ENCODE data around the gene RNF217. TPM values are rescaled to one million over a fixed set of nuclear protein-coding genes. Genes with fewer than 3 reads are reported as not detected.
"Not testable (repeated sequence)": the region's sequence is repeated elsewhere in the genome, so short reads cannot be mapped to it uniquely, and the experiment has no call there.

The RNF217 gene
- total RNA-seq, 1 donor from 2014 or later = 21.8 TPM

DNA sequence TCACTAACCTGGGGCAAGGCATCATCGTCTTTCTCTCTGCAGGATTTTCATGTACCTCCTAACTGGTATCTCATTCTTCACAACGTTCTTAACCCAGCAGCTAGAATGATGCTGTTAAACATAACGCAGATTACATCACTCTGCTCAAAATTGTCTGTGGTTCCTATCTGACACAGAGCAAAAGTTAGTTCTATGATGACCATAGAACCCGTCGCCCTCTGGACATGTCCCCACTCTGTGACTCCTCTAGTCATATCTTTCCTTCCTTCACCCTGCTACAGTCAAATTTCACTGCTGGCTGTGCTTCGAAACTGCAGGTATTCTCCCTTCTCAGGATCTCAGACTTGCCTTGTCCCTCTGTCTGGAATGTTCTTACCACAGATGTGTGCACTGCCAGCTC, 103.9 kb downstream of the RNF217 start:
- ATAC-seq = no peak

DNA sequence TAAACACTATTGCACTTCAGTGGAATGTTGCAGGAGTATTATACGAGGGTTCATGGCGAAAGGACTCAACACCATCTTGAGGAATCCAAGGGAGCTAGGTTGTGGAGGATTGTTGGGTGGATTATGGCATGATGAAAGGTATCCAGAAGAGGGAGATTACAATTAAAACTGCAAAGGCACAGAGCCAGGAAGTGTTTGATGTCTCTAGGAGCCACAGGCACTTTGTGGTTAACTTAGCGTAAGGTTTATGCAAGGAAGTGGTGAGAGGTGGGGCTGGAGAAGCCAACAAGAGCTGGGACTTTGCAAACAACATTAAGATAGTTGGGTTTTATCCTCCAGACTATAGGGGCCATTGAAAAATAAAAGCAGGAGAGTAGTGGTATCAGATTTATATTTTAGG, 104.7 kb downstream of the RNF217 start:
- ATAC-seq = peak; percentile 51

DNA sequence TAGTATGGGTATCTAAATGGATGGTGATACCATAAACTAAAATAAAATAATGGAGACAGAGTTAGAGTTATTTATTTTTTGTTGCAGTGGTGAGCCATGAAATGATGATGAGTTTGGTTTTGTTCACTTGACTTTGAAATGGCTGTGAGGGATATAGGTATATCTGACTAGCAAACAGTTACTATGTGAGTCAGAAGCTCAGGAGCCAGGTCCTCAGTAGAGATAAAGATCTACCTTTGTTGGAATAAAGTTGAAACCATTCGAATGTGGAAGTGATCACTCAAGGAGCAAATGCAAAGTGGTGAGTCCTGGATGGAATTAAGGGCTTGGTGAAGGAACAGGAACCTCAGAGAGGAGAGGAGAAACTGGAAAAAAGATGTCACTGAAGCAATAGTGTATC, 105.3 kb downstream of the RNF217 start:
- no peak for ATAC-seq

DNA sequence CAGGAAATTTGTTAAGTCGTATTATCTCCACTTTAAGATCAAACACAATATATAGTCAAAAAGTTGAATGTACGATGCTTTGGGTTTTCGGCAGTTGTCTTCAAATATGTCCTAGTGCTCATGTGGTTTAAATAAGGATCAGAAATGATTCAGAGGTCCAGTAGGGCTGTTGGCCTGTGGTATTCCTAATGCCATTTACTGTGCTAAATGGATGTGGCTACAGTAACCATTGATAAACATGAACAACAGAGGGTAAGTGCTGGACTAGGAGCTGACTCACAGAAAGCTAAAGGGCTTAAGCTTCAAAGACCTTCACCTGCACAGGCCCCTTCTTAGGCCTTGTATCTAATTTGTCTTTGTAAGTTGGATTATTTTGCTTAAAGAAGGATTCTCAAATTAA, 110.8 kb downstream of the RNF217 start:
- ATAC-seq = no peak

DNA sequence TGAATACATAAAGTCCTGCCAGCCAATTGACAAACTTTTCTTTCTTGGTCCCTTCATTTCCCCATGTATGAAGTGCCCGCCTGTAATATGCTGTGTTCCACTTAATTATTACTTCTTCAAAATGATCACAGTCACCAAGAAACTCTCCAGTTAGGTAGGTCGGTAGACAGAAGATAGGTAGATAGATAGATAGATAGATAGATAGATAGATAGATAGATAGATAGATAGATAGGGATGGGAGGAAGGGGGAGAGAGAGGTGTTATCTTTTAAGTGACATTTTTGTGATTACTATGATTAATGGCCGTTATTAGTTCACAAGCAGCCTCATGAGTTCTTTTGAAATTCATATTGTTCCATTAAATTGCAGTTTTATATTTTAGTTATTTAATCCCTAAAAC, 111.9 kb downstream of the RNF217 start:
- ATAC-seq = no peak

DNA sequence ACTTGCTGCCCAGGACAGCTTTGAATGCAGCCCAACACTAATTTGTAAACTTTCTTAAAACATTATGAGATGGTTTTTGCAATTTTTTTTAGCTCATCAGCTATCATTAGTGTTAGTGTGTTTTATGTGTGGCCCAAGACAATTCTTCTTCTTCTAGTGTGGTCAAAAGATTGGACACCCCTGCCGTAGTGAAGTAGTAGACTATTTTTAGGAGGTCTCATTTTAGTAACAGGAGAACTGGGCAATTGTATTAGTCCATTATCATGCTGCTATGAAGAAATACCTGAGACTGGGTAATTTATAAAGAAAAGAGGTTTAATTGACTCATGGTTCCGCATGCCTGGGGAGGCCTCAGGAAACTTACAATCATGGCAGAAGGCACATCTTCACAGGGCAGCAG, 112.8 kb downstream of the RNF217 start:
- ATAC-seq = not testable (repeated sequence)

DNA sequence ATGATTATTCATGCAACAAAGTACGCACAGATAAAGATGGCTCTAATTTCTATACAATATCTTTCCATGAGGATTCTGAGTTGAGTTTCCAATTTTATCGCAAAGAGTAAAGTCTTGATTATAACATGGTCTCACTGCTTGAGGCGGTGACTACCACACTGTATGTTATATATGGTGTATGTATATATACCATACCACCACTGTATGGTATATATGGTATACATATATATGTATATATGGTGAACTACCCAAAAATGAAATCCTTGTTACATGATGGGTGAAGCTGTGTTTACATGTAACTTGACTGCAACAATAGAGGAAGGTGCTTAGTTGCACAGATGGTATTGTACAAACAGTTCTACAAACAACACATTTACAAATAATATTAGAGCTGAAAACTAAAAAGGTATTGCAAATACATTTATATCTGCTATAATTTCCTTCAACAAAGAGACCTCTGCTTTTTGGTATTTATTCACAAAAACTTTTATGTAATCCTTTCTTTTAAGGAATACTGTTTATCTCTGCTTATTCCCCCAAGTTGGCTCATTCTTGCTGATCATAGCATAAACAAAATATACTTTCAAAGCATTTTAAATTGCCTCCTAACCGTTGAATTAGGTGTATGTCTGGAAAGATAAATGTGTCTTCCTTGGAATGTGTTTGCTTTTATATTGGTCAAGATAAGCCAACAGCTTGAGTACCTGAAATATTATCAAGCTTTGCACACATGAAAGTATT, 113.7 kb downstream of the RNF217 start:
- ATAC-seq = no peak

DNA sequence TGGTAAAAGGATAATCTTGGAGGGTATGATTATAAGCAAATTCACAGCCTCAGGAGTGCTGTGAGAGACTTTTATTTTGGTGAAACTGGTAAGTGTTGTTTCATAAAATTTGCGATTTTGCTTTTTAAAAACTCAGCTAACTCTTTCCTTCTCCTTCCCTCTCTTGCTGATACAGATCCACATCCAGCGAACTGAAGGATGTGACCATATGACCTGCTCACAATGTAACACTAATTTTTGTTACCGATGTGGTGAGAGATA, 114.2 kb downstream of the RNF217 start:
- no peak for ATAC-seq

DNA sequence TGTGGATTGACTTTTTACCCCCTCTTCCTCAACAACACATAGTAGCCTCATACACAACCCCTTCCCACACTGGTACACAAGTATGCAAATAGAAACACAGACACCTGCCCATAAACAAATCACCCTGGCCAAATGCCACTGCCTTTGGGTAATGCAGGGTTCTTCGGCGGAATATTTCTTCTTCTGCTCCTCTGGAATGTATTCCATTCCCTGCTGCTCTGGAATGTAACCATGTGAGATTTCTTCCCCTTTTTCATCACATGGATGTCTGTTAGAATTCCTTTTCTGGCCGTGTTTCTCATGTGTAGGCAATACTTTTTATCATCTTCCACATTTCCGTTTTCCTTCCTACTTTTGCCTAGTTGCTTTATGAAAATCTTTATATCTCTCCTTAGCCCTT, 115.2 kb downstream of the RNF217 start:
- no peak for ATAC-seq

DNA sequence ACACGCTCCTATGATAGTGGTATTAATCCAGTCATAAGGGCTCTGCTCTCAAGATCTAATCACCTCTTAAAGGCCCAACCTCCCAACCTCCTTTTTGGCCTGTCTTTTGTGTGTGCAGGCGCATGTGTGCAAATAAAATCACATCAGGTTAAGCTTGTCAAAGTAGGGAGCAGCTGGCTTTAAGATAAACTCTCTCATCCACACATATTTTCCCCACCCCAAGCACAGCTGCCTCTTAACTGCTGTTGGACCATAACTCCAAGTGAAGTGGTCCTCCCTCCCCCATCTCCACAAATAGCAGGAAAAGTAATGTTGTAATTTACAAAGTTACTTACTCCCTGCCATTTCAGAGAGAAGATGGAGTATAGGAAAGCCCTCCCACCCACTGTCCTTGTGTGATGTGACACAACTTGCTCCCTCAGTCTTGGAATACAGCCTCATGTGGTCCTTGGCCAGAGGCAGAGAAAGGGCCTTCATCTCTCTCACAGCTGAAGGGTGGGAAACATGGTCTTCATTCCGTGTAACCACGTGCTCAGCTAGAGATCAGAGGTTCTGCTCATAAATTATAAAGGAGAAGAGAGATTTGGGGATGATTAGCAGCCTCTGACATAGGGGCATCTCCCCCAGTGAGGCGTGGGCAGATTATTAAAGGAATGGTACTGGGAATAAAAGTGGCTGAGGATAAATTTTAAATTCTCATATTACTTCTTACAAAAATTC, 116.5 kb downstream of the RNF217 start:
- no peak for ATAC-seq

DNA sequence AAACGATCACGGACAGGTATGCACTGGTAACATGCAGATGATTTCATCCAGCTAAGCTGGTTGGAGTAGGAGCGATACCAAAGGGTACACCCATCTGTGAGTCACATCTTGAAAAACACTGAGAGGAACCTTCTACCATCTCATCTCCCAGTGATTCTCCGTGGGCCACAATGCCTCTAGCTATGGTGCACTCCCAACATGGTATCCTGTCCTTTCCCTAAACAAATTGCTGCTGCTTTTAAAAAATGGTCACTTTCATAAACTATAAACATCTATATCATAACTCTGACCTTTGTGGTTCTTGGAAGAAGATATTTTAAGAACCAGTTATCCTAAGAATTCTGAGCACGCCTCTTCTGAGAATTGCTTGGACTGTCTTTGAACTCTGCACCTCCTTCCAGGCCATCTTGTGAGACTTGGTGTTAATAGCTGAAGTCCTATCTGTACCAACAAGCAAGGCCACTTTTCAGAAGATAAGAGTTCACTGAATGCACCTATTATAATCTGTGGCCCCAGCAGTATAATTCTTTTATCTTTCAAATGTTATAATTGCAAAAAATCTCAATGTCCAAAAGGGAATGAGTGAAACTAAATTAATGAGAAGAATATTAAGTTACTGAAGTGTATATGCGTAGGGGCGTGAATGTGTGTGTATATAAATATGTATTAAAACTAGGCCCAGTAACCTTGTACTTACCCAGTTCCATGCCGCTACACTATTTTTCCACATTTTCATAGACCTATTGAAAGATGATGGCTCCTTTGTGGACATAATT, 120.9 kb downstream of the RNF217 start:
- peak; percentile 92 for ATAC-seq

DNA sequence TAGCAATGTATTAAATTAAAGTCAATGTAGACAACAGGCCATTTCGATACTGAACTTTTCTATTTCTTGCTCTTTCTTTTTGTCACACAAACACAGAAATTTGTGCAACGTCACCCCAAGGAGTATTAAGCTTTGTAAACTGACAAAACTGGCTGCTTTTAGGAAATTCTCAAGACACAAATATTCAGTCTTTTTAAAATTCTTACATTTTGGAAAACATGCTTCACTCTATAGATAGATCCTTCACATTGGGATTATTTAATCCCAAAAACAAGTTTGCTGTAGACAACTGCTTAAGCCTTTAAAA, 121.4 kb downstream of the RNF217 start:
- no peak for ATAC-seq

DNA sequence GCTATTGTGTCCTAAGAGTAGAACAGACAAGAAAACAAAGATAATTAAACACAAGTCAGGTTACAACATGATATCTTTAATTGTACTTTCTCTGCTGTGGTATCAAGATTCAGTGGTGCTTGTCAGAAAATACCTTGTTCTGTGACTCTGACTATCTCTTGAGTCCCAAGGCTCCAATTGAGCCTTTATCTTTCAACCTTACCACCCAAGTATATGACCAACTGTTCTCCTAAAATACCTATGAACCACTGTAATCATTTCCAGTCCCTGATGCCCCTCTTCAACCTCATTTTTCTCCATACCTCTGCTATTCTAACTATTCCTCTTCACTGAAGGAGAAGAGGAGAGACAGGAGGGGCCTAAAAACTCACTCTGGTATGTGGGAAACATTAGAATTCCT, 124.5 kb downstream of the RNF217 start:
- no peak for ATAC-seq

DNA sequence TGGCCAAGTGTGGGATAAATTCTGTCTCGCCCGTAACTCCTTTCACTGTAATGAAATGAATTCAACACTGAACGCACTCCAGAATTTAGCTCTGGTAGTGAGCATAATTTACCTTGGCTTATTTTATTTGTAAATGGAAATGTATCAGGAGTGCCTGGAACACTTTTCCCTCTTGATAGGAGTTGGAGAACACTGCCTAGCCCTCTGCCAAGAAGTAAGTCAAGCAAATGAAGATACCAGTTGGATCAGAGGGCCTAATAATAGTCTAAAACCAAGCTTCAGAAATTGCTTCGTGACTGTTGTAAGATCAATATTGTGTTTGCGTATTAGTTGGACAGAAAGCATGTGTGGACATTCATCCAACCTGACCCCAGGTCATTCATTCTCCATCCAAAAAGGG, 126.7 kb downstream of the RNF217 start:
- ATAC-seq = no peak

DNA sequence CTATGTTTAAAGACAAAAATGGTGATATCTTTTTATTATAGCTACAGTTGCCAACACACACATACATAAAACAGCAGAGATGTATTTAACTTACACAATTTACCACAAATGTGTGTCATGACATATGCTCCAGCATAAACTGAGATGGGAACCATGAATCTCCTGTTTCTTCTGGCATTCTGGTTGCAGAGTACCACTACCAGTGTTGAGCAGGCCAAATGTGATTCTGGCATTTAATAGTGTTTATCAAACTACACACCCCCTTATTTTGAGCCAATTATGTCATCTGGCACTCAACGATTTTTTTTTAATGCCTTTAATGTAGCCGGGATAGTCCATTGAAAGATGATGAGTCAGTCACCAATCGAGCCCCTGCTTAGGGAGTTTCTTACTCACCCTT, 132.3 kb downstream of the RNF217 start:
- ATAC-seq = peak; percentile 8

DNA sequence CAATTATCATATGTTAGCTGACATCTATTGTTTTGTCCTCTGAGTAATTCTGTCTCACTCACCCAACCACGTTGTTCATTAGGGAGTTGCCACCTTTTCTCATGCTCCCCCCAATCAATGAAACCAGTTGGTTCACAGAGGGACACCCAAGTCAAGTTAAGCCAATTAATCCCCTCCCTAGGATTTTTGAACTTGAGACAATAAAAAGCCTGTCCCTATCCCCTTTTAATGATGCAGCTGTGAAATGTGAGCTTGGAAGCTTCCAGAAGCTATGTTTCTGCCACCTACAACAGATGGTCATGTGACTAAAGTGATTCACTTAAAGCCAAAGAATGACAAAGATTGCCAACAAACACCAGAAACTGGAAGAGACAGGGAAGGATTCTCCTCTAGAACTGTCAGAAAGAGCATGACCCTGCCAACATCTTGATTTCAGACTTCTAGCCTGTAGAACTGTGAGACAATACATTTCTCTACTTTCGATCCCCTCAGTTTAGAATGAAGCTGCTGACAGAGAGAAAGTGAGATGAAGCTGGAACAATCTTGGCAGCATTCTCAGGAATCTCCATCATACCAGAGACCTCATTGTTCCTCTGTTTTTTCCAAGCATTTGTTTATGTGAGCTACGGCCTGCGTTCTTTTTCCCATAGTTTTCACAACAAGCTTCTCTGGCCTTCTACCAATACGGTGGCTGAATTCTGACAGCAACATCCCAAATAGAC, 133.5 kb downstream of the RNF217 start:
- peak; percentile 61 for ATAC-seq

DNA sequence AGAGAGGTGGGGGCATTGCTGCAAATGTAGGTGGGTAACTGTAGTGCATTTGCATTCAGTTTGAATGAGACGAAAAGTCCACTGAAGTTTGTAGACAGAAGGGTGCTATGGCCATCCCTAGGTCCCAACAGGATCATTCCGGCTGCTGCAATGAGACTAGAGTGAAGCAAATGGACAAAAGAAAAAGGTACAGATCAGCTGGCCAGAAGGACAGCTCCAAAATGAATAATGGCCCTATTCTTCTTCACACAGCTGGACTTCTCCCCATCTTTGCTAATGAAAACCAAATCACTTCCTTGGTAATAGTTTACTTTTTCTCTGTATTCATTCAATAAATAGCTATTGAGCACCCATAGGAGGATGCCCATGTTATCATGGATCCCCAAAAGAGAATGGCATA, 134.9 kb downstream of the RNF217 start:
- no peak for ATAC-seq

DNA sequence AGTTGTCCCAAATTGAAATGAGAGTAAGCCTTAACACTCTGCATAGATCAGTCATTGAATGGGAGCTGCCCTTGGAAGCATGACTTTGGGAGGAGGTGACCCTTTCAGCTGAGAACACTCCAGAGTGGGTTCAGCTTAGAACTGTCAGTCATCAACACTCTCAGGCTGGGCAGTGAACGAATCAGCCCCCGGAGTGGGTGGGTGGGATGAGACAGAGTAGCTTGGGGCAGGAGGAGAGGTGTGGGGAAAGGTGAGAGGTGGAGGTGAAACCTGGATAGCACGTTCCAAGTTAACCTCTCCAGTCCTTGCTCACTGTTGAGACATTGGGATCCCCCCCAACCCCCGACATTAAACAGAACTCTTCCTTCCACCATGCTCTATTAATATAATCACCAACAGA, 136.0 kb downstream of the RNF217 start:
- no peak for ATAC-seq

DNA sequence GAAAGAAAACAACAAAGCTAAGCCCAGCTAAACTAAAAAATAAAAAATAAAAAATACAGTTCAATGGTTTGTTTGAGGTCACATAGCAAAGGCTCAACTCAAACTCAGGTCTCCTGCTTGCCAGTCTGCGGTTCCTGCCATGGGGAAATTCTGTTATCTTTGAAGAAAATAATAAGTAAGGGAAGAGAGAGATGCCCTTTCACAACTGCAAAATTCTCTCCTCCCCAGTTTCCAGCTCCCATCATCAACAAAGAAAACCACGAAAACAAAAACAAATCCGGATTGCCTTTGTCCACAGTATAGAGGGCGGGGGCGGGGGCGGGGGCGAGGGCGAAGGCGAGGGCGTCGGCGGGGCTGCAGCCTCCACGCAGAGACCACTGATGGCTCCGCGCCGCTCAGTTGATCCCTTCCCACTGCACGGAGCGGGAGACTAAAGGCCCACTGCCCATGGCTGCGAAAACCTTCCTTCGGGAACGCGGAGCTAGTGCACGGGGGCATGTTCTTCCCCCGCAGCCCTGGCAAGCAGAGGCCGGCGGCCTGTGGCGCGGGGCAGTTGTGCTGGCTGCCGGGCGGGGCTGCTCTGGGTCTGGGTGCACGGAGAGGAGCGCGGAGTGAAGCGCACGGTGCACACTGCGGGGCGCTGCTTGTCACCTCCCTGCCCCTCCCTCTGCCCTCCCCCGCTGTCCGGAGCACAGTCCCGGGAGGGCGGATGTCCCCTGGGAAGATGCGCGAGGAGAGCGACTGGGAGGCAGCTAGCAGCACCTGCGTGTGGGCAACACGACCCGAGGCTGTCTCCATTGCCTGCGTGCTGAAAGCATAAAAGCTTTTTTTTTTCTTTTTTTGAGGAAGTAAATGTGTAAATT, 137.2 kb downstream of the RNF217 start:
- ATAC-seq = peak; percentile 69

DNA sequence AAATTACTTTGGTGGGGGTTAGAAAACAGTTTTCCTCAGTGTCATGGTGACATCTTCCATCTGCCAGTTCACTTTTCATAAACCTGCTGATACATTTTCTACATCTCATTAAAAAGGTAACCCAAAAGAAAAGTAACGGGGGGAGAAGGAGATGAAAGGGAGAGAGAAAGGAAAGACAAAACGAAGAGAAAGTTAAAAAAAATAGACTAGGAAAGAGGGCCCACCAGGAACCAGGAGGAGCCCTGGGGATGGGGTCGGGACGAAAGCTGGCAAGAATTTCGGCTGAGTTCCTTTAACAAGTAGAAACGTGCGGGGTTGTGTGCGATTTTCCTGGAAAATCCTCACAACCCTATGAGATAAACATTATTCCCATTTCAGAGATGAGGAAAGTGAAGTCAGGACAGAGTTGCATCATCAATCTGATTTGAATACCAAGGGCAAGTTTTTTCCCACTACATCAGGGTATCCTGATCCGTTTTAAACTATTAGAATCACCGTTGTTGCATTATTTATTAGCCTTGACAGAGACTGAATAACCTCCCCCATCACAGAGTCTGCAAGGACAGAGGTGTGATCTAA, 137.9 kb downstream of the RNF217 start:
- no peak for ATAC-seq

DNA sequence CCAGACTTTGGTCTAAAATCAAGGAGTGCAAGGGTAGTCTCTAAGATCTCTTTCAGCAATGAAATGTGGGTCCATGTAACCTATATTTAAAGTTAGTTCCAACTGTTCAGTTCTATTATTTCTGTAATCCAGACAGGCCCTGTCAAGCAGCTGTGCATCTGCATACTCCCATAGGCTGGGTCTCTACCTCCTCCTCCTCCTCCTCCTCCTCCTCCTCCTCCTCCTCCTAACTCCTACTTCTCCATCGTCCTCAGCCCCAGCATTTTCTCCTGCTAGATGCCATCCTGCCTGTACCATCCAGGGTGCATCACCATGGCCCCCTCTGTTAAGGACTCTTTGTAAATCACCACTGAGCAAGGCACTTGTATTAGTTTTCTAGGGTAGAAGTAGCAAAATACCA, 138.9 kb downstream of the RNF217 start:
- no peak for ATAC-seq

DNA sequence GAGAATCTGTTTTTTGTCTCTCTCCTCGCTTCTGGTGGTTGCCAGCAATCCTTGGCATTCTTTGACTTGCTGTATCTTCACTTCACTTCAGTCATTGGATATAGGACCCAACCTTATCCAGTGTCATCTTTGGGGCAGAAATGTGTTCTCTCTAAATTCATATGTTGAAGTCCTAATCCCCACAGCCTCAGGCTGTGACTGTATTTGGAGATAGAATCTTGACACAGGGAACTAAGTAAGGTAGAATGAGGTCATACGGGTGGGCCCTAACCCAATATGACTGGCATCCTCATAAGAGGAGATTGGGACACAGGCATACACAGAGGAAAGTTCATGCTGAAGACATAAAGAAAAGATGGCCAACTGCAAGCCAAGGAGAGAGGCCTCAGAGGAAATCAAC, 139.4 kb downstream of the RNF217 start:
- no peak for ATAC-seq
